Adrenal gland (tissue), 5 donors: ENCODE results near the gene MUTYH.

Source experiments
- CTCF ChIP-seq, 6 experiments: fragments of 450-650 bp in 4 of 6; fragments of 200-600 bp in 2 of 6; sonication (generic) in 1 of 6; IDR thresholded peaks; 1 replicate in 5 of 6; 2 replicates in 1 of 6; pipeline versions ENCODE4 v1.5.1 to v1.8.0; 2016 to 2021; ENCODE audit warnings: antibody characterized with exemption in 6 of 6, mild to moderate bottlenecking in 2 of 6, moderate library complexity in 1 of 6
- POLR2A ChIP-seq, 2 donors: fragments of 450-650 bp; IDR thresholded peaks; one replicate each; pipeline ENCODE4 v1.6.1; 2017; ENCODE audit warnings: antibody characterized with exemption in 2 of 2, mild to moderate bottlenecking in 2 of 2, moderate library complexity in 1 of 2
- donor health status: DM: no; HTN: no; CAD: no.

- TF ChIP-seq CTCF (IDR thresholded peaks at IDR 0.05): no peak
- no peak for TF ChIP-seq POLR2A (IDR thresholded peaks at IDR 0.05)
These were observed 15.4 kb upstream of the MUTYH start for GRCh38 chr1:45355683-45356082.
